Activated naive CD8-positive, alpha-beta T cell (primary cell): ENCODE measurements around the gene ZNF536.
"Not testable (repeated sequence)": the region's sequence is repeated elsewhere in the genome, so short reads cannot be mapped to it uniquely, and the experiment has no call there.

ENCODE experiments used
- H3K27ac Mint-ChIP-seq: one replicate; pipeline ENCODE4 v1.8.0; 2021; ENCODE audit warnings: mixed read lengths
- H3K27me3 Mint-ChIP-seq: one replicate; pipeline ENCODE4 v1.8.0; 2021; ENCODE audit warnings: mixed read lengths
- H3K36me3 Mint-ChIP-seq: one replicate; pipeline ENCODE4 v1.8.0; 2021; ENCODE audit warnings: mixed read lengths
- H3K4me1 Mint-ChIP-seq: one replicate; pipeline ENCODE4 v1.8.0; 2021; ENCODE audit warnings: low read depth, mixed read lengths
- H3K4me3 Mint-ChIP-seq: one replicate; pipeline ENCODE4 v1.8.0; 2021; ENCODE audit warnings: mild to moderate bottlenecking, mixed read lengths
- H3K9me3 Mint-ChIP-seq: one replicate; pipeline ENCODE4 v1.8.0; 2021; ENCODE audit warnings: low read depth, mixed read lengths

ZNF536 gene

DNA sequence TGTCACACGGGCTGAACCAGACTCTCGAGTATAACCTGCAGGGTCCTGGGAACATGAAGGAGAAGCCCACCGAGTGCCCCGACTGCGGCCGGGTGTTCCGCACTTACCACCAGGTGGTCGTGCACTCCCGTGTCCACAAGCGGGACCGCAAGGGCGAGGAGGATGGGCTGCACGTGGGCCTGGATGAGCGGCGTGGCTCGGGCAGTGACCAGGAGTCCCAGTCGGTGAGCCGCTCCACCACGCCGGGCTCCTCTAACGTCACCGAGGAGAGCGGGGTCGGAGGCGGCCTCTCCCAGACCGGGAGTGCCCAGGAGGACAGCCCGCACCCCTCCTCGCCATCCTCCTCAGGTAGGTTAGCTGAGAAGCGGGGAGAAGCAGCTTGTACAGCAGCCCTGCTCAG lies 73.2 kb downstream of the ZNF536 start:
- Mint-ChIP-seq H3K27me3 (peaks cover 3% of the 10 kb centered on the region), H3K36me3 (no peaks in the 10 kb centered on the region), H3K27ac (no peak overlapping the region), H3K4me3 (no peak overlapping the region), H3K9me3 (peaks cover 3% of the 10 kb centered on the region), H3K4me1 (peaks cover 5% of the 10 kb centered on the region)

- not testable (repeated sequence) for H3K4me1 Mint-ChIP-seq, H3K36me3 Mint-ChIP-seq, H3K27me3 Mint-ChIP-seq, H3K9me3 Mint-ChIP-seq, H3K4me3 Mint-ChIP-seq, H3K27ac Mint-ChIP-seq
Measured at GRCh38 chr19:30446120-30446519, 73.9 kb downstream of the ZNF536 start.

- Mint-ChIP-seq H3K4me3 (no peak overlapping the region), H3K27ac (no peak overlapping the region)
Measured at GRCh38 chr19:30446850-30447552, 74.8 kb downstream of the ZNF536 start.

GRCh38 chr19:30447553-30447870 lies 75.3 kb downstream of the ZNF536 start:
- Mint-ChIP-seq H3K4me3 (no peak overlapping the region), H3K4me1 (peaks cover 5% of the 10 kb centered on the region), H3K36me3 (no peaks in the 10 kb centered on the region), H3K9me3 (peaks cover 3% of the 10 kb centered on the region), H3K27ac (no peak overlapping the region), H3K27me3 (peaks cover 3% of the 10 kb centered on the region)

More at GRCh38 chr19:30446850-30447552, 74.8 kb downstream of the ZNF536 start:
- H3K36me3 Mint-ChIP-seq = no peaks in the 10 kb centered on the region
- H3K4me1 Mint-ChIP-seq = peaks cover 5% of the 10 kb centered on the region
- H3K9me3 Mint-ChIP-seq = peaks cover 3% of the 10 kb centered on the region
- peaks cover 3% of the 10 kb centered on the region for H3K27me3 Mint-ChIP-seq

- H3K4me1 Mint-ChIP-seq = peaks cover 5% of the 10 kb centered on the region
- H3K27me3 Mint-ChIP-seq = no peaks in the 10 kb centered on the region
- H3K36me3 Mint-ChIP-seq = no peaks in the 10 kb centered on the region
- H3K27ac Mint-ChIP-seq = no peak overlapping the region
- no peak overlapping the region for H3K4me3 Mint-ChIP-seq
- H3K9me3 Mint-ChIP-seq = no peaks in the 10 kb centered on the region
Measured at GRCh38 chr19:30448386-30449077, 76.3 kb downstream of the ZNF536 start.

- Mint-ChIP-seq H3K36me3 (no peaks in the 10 kb centered on the region), H3K4me1 (peaks cover 5% of the 10 kb centered on the region), H3K27ac (no peak overlapping the region), H3K27me3 (no peaks in the 10 kb centered on the region), H3K9me3 (no peaks in the 10 kb centered on the region), H3K4me3 (no peak overlapping the region)
Measured at GRCh38 chr19:30449078-30449590, 77.0 kb downstream of the ZNF536 start.

GRCh38 chr19:30449673-30450072 lies 77.5 kb downstream of the ZNF536 start:
- H3K9me3 Mint-ChIP-seq = no peaks in the 10 kb centered on the region
- no peak overlapping the region for H3K27ac Mint-ChIP-seq
- no peaks in the 10 kb centered on the region for H3K27me3 Mint-ChIP-seq
- peaks cover 5% of the 10 kb centered on the region for H3K4me1 Mint-ChIP-seq
- no peaks in the 10 kb centered on the region for H3K36me3 Mint-ChIP-seq
- no peak overlapping the region for H3K4me3 Mint-ChIP-seq

DNA sequence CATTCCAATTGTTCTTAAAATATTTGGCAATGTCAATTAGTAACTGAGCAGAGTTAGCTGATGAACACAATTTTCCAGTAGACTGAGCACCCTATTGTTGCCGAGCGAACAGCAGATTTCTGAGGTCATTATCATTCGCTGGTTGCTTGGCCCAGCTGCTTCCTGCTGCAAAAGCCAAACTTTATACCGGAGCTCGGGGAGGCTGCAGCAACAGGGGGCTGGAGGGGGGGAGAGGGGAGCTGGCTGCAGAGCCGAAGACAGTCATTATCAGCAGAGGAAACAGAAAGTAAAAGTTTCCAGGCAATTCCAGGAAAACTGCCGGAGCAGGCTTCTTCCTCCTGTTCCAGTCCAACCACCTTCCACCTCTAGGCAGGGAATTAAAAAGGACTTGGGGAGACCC lies 77.9 kb downstream of the ZNF536 start:
- H3K36me3 Mint-ChIP-seq = no peaks in the 10 kb centered on the region
- H3K4me1 Mint-ChIP-seq = peaks cover 5% of the 10 kb centered on the region
- no peak overlapping the region for H3K27ac Mint-ChIP-seq
- H3K27me3 Mint-ChIP-seq = no peaks in the 10 kb centered on the region
- H3K9me3 Mint-ChIP-seq = no peaks in the 10 kb centered on the region
- no peak overlapping the region for H3K4me3 Mint-ChIP-seq

- peaks cover 5% of the 10 kb centered on the region for H3K4me1 Mint-ChIP-seq
- H3K27me3 Mint-ChIP-seq = no peaks in the 10 kb centered on the region
- no peak overlapping the region for H3K4me3 Mint-ChIP-seq
- no peaks in the 10 kb centered on the region for H3K9me3 Mint-ChIP-seq
- no peaks in the 10 kb centered on the region for H3K36me3 Mint-ChIP-seq
- H3K27ac Mint-ChIP-seq = no peak overlapping the region
Measured at GRCh38 chr19:30450835-30451321, 78.7 kb downstream of the ZNF536 start.

- H3K27ac Mint-ChIP-seq = no peak overlapping the region
- H3K36me3 Mint-ChIP-seq = no peaks in the 10 kb centered on the region
- H3K4me3 Mint-ChIP-seq = no peak overlapping the region
- H3K4me1 Mint-ChIP-seq = peaks cover 5% of the 10 kb centered on the region
- no peaks in the 10 kb centered on the region for H3K9me3 Mint-ChIP-seq
- H3K27me3 Mint-ChIP-seq = no peaks in the 10 kb centered on the region
Measured at GRCh38 chr19:30452931-30453330, 80.7 kb downstream of the ZNF536 start.

DNA sequence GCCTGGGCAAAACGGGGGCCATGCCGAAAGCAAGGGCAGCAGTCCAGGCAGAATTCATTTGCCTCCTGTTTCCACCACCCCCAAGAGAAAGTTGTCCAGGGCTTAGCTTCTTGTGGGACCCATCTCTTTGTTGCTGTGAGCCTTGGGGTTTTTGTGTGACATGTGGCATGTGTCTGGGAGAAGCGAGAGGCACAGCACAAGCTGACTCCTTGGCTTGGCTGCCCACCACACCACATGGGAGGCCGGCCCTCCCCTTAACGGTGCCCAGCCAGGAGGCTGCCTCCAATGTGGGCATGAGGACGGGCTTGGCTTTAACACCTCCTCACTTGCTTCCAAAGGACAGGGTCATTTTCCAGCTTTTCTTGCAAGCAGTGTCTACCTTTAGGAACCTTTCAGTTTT lies 81.6 kb downstream of the ZNF536 start:
- peaks cover 5% of the 10 kb centered on the region for H3K4me1 Mint-ChIP-seq
- no peak overlapping the region for H3K4me3 Mint-ChIP-seq
- no peaks in the 10 kb centered on the region for H3K9me3 Mint-ChIP-seq
- no peaks in the 10 kb centered on the region for H3K36me3 Mint-ChIP-seq
- no peak overlapping the region for H3K27ac Mint-ChIP-seq
- no peaks in the 10 kb centered on the region for H3K27me3 Mint-ChIP-seq

GRCh38 chr19:30455881-30456280 lies 83.7 kb downstream of the ZNF536 start:
- Mint-ChIP-seq H3K9me3 (no peaks in the 10 kb centered on the region), H3K27ac (no peak overlapping the region)

GRCh38 chr19:30457484-30457883 lies 85.3 kb downstream of the ZNF536 start:
- Mint-ChIP-seq H3K27me3 (no peaks in the 10 kb centered on the region), H3K27ac (no peak overlapping the region), H3K36me3 (peaks cover 2% of the 10 kb centered on the region), H3K4me3 (no peak overlapping the region), H3K9me3 (no peaks in the 10 kb centered on the region), H3K4me1 (no peaks in the 10 kb centered on the region)

More at GRCh38 chr19:30455881-30456280, 83.7 kb downstream of the ZNF536 start:
- H3K36me3 Mint-ChIP-seq = peaks cover 2% of the 10 kb centered on the region
- H3K4me3 Mint-ChIP-seq = no peak overlapping the region
- H3K4me1 Mint-ChIP-seq = no peaks in the 10 kb centered on the region
- H3K27me3 Mint-ChIP-seq = no peaks in the 10 kb centered on the region

DNA sequence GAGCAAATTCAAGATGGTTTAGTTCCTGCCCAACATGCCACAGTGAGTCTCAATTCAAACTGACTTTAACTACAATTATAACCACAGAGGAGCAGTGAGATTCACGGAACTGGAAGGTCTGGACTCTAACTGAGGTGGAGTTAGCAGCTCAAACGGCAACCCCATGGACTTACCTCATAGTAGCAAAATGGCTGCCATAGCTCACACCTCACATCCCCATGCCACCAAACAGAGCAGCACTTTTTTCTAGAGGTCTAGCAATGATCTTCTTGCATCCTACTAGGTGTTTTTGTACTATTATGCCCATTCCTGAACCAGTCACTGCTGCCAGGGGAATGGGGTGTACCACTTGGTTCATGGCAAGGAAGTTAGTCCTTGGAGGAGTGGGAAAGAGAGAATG lies 87.7 kb downstream of the ZNF536 start:
- Mint-ChIP-seq H3K4me1 (no peaks in the 10 kb centered on the region), H3K27me3 (no peaks in the 10 kb centered on the region), H3K9me3 (no peaks in the 10 kb centered on the region), H3K36me3 (peaks cover 2% of the 10 kb centered on the region), H3K4me3 (no peak overlapping the region), H3K27ac (no peak overlapping the region)

DNA sequence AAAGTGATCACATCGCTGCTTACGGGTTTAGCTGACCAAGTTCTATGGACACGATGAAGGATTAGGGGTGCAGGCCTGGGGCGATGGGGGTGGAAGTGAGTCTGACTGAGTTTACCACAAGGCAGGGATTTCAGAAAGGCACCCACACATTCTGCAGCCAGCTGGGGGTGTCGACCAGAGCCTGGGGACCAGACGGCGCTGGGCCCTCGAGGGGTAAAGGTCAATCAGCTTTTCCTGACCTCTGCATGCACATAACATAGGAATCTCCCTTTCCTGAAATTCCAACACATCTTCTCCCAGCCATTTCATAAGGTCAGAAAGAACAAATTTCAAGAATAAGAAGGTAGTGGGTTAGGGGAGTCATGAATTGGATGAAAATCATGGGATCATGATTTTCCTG lies 92.0 kb downstream of the ZNF536 start:
- Mint-ChIP-seq H3K36me3 (no peaks in the 10 kb centered on the region), H3K4me1 (no peaks in the 10 kb centered on the region), H3K9me3 (peaks cover 5% of the 10 kb centered on the region), H3K27ac (no peak overlapping the region), H3K27me3 (no peaks in the 10 kb centered on the region), H3K4me3 (no peak overlapping the region)
